ENCODE data around the gene KLHL10.
"Not testable (repeated sequence)": the region's sequence is repeated elsewhere in the genome, so short reads cannot be mapped to it uniquely, and the experiment has no call there.

Gene KLHL10

DNA sequence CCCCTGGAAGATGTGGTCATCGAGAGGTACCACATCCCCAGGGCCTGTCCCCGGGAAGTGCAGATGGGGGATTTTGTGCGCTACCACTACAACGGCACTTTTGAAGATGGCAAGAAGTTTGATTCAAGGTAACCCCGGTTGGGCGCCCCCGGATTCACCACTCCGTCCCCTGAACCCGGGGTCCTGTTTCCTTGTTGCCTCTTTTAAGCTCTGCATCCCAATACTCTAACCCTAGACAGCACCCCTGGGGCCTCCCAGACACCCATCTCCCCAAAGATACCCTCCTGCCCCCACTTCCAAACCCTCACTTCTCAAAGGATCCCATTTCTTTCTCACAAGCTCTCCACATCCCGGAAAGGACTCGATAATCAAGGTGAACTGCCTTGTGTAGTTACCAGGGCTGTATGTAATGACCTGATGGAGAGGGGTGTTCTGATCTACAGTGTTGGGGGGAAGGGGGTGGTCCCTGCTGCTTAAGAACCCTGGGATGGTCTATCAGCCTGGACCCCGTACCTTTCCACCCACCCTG, 24.4 kb upstream of the KLHL10 start:
- peak; percentile 71 for DNase-seq

DNA sequence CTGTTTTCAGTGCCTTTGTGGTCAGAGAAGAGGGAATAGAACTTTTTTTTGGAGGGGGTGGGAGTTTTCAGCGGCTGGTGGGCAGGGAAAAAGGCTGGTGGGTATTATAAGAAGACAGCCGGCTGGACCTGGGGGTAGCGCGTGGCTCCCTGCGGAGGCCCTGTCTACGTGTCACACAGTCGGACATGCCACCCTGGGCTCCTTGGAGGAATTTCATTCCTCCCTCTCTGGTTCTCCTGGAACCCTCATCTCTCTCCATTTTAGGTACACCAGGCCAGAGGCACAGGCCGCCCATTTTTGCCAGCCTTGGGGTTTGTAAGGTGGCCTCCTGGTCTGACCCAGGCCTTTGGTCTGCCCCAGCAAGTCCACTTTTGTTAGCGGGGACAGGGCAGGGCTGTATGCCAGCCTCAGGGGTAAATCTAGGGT, 23.9 kb upstream of the KLHL10 start:
- peak; percentile 40 for DNase-seq

DNA sequence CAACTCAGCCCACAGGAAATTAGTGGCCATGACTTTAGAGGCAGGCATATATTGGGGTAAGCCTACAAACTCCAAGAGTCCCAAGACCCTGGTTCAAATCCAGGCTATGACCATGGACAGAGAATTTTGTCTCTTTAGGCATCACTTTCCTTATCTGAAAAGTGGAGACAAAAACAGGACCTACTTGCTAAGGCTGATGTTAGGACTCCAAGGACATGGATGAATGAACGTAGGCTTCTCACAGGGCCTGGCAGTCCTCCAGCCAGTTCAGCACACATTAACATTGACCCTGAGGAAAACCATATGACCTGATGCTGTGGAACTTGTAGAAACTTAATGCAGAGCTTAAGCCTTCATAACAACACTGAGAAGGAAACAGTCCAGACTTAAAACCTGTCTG, 23.4 kb upstream of the KLHL10 start:
- no peak for DNase-seq

DNA sequence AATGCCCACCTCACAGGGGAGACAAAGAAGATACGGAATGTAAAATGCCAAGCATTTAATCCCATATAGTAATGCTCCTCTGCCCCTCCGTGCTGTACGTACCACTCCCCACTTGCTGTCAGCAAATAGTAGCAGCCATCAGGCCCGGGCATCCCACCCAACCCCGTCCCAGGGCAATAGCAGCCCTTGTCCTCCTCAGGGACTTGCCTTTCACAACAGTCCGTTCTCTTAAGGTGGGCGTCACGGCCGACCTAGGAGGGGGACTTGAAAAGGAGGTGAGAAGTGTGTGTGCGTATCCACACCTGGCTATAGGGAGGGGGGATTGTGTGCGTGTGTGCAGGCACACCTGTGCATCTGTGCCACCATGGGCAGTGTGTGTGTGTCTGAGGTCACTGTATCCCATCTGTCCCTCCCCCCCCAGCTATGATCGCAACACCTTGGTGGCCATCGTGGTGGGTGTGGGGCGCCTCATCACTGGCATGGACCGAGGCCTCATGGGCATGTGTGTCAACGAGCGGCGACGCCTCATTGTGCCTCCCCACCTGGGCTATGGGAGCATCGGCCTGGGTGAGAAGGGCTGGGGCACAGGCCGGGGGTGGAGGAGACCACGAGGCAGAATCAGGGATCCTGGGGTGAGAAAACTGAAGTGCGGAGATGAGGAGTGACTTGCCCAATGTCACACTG, 20.8 kb upstream of the KLHL10 start:
- no peak for DNase-seq

DNA sequence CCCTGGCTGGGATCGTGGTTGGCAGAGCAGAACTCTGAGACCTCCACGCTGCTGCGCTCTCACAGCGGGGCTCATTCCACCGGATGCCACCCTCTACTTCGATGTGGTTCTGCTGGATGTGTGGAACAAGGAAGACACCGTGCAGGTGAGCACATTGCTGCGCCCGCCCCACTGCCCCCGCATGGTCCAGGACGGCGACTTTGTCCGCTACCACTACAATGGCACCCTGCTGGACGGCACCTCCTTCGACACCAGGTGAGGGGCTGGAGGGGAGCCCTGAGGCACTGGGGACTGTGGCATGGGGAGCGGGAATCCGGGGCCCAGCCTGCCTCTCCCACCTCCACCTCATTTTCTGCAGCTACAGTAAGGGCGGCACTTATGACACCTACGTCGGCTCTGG, 19.6 kb upstream of the KLHL10 start:
- DNase-seq, result no peak

DNA sequence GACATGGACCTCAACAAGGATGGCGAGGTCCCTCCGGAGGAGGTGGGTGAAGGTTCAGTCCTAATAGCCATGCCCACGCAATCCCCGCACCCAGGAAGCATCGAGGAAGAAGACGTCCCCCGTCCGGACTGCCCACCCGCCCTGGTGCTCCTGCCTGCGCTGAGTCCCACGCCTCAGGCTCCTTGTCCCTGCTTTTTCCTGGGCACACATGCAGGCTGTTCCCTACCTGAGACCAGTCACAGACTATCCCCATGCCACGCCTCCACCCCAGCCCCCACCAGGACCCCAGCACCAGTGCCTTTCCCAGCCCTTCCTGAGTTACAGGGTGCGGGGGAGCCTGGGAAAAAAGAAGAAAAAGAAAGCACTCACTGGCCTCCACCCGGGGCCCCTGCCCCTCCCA, 15.8 kb upstream of the KLHL10 start:
- no peak for DNase-seq

DNA sequence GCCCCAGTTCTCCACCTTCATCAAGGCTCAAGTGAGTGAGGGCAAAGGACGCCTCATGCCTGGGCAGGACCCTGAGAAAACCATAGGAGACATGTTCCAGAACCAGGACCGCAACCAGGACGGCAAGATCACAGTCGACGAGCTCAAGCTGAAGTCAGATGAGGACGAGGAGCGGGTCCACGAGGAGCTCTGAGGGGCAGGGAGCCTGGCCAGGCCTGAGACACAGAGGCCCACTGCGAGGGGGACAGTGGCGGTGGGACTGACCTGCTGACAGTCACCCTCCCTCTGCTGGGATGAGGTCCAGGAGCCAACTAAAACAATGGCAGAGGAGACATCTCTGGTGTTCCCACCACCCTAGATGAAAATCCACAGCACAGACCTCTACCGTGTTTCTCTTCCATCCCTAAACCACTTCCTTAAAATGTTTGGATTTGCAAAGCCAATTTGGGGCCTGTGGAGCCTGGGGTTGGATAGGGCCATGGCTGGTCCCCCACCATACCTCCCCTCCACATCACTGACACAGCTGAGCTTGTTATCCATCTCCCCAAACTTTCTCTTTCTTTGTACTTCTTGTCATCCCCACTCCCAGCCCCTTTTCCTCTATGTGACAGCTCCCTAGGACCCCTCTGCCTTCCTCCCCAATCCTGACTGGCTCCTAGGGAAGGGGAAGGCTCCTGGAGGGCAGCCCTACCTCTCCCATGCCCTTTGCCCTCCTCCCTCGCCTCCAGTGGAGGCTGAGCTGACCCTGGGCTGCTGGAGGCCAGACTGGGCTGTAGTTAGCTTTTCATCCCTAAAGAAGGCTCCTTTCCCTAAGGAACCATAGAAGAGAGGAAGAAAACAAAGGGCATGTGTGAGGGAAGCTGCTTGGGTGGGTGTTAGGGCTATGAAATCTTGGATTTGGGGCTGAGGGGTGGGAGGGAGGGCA, 15.1 kb upstream of the KLHL10 start:
- DNase-seq, result no peak

DNA sequence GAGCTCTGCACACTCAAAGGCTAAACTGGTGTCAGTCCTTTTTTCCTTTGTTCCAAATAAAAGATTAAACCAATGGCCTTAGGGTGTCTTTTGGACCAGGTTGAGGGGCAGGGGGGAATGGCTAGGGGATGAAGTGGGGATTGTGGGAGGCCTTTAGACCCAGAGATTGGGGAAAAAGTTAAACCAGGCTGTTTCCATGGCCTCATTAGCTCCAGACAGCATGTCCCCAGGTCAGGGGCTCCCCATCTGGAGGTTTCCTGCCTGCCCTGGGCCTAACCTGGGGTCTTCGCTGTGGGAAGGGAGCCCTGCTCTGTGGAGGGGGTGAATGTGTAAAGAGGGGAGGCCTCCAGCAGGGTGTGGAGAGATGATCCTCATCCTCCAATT, 14.5 kb upstream of the KLHL10 start:
- no peak for DNase-seq

DNA sequence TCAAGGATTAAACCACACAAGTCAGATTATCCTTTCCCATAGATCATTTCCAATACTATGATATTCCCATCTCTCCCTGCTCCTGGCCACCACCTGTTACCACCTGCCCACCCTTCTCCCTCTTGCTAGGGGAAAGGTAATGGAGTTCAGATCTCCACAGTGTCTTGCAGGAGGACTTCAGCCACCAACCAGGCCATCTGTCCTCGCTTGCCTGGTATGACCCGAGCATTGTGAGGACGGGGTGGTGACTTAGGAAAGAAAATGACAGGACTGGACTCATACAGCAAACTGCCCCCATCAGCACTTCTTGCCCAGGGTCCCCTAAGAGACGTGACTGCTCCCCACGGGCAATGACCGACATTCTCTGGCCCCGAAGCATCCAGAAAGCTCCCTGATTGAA, 14.0 kb upstream of the KLHL10 start:
- no peak for DNase-seq

DNA sequence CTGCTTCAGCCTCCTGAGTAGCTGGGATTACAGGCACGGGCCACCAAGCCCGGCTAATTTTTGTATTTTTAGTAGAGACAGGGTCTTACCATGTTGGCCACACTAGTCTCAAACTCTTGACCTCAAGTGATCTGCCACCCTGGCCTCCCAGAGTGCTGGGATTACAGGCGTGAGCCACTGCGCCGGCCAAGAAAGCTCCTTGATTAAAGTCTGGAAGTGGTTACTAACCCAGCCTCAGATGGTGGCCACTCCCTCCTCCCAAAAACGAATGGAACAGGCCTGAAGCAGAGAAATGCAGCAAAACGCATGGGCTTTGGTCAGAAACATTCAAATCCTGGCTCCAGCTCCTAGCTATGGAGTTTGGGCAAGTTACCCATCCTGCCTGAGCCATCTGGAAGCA, 13.5 kb upstream of the KLHL10 start:
- no peak for DNase-seq

DNA sequence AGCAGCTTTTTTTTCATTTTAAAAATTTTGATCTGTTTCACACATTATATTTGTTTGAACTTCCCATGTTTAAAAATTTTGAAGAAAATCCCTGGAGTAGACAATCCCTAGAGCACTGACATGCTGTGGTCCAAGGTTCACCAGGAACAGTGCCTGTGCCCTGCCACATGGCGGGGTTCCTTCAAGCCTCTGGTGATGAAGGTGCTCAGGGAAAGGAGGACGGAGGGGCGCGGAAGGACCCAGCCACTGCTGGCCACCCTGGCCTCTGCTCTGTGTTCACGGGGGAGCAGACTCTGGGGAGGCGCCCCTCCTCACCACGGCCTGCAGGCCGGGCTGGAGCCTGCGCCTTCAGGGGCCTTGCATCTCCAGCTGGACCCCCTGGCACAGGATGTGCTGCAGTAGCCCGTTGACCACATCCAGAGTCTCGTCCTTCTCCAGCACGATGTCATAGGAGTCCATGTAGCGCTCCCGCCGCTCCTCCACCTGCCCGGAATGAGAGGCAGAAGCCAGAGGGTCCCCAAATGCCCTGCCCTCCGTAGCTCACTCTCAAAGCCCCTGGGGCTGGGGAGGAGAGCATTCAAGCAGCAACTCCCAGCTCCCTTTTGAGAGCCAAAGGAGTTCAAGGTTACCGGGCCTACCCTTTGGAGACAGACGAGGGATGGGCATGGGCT, 12.3 kb upstream of the KLHL10 start:
- DNase-seq, result no peak

DNA sequence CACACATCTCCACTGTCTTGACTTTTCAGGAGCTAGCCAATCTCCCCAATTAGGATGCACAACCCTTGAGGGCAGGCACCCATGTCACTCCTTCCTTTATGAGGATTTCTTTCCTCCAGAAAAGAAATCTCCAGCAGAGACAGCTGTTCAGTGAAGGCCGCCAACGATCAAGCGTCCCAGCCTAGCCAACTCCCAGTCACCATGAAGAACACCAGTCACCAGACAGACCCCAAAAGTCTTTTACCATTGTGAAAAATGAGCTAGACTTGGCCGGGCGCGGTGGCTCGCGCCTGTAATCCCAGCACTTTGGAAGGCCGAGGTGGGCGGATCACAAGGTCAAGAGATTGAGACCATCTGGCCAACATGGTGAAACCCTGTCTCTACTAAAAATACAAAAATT, 7.7 kb upstream of the KLHL10 start:
- not testable (repeated sequence) for DNase-seq

DNA sequence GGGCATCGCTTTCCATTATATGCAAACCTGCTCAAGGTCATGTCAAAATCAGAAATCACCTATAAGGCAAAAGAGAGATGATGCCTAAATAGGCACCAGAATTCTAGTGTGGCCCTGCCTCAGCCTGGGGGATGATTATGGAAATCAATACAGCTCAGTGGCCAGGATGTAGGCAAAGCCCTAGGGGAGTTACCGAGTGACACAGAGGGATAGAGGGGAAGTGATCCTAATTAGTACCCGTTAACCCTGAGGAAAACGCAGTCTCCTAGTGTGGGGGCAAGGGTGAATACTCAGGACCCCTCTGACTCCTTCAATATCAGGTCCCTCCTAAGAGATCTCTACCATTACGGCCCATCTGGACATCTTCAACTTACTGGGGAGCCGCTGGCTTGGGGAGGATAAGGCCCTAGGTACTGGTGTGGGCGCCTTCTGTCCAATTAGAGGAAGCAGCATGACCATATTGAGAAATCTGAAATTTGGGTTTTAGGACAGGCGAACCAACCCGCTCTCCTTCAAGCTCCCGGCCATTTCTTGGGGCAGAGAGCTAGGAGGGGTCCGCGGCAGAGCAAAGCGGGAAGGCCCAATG, 2.3 kb upstream of the KLHL10 start:
- no peak for DNase-seq

DNA sequence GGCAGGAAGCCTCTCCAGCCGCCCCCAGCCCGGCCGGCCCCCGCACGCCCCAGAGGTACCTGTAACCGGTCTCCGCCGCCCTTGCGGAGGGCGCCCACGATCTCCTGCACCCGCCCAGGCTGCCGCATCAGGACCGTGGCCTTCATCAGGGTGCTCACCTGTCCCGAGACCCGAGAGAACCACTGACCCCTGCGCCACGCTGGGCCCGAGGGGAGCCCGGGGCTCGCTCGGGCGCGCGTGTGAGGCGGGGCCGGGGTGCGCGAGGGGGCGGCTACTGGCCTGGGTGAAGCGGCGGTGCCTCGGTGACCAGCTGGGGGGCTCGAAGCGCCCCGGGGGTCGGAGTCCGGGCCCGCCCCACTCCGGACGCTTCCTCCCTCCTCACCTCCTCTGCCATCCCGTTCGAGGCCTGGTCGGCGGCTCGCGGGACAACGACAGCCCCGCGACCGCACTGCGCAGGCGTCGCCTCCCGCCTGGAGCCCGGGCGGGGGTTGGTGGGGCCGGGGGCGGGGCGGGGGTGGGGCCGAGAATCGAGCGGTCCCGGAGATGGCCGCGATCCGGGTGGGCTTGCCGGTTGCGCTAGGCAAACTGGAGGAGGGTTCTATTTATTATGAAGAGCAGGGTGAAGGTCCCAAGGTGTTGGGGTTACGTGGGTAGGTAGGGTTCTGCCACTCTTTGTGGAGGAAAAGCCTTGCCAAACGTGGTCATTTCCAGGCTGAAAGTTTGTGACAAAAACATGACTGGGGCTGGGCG, 1.6 kb upstream of the KLHL10 start, which contains the start of gene NT5C3B:
TSS of gene NT5C3B (minus strand) at position 433 of the 750 bp plus-strand sequence. CDS start at position 394, 39 bp downstream.
- peak; percentile 89 for DNase-seq

DNA sequence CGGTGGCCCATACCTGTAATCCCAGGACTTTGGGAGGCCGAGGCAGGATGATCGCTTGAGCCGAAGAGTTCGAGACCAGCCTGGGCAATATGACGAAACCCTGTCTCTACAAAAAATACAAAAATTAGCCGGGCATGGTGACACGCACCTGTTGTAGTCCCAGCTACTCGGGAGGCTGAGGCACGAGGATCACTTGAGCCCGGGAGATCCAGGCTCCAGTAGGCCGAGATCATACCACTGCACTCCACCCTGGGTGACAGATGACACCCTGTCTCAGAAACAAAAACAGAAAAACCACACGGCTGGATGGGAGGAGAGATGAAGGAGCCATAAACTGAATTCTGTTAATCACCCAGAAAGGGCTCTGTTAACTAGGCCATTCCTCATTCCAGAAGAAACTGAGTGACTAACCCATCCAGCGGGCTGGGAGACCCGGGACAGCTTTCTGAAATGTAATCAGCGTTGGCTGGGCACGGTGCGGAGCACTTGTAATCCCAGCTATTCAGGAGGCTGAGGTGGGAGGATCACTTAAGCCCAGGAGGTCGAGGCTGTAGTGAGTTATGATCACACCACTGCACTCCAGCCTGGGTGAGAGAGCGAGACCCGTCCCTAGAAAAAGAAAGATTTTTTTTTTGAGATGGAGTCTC, 952 bp upstream of the KLHL10 start:
- no peak for DNase-seq

DNA sequence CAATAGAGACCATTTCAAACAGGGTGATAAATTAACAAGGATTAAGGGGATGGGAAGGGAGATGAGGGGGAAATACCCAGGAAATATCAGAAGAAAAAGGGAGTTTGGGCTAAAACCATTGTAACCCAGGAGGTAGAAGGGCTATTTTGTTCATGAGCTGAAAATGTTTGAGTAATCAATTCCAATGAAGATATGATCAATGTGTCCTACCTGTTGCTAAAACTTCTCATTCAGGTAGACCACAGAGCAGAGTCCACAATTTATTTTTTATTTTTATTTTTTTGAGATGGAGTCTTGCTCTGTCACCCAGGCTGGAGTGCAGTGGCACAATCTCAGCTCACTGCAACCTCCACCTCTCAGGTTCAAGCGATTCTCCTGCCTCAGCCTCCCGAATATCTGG, 1.8 kb downstream of the KLHL10 start:
- not testable (repeated sequence) for DNase-seq

DNA sequence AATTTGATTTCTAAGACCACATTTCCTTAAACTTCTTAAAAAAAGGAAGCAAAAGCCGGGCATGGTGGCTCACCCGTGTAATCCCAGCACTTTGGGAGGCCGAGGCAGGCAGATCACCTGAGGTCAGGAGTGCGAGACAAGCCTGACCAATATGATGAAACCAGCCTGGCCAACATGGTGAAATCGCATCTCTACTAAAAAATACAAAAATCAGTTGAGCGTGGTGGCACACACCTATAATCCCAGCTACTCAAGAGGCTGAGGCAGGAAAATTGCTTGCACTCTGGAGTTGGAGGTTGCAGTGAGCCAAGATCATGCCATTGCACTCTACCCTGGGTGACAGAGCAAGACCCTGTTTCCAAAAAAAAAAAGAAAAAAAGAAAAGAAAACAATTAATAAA, 3.2 kb downstream of the KLHL10 start:
- not testable (repeated sequence) for DNase-seq

DNA sequence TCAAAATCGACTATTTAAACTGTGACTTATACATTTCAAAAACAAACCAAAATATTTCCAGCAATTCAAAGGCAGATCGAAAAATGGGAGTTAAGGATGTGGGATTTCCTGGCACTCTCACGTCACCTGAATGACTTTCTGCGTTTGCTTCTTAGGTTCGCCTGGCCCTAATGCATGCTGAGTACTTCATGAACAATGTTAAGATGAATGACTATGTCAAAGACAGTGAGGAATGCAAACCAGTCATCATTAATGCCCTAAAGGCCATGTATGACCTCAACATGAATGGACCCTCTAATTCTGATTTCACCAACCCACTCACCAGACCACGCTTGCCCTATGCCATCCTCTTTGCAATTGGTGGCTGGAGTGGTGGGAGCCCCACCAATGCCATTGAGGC, 7.3 kb downstream of the KLHL10 start:
- no peak for DNase-seq

DNA sequence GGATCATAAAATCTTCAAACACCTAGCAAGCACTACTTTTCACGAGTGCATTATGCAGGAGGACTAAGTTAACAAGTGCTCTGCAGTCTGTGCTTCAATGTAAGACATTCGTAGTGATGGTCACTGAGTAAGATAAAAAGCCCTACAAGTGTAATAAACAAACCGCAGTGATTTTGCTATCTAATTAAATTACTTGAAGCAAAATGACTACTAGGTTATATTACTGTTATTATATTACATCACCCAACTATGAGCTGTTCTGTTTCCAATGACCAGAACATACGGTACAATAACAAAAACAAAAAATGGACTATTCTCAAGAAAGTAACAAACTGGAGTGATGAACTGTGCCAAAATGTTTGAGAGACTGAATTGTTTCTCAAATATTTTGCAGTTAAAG, 11.2 kb downstream of the KLHL10 start:
- no peak for DNase-seq

DNA sequence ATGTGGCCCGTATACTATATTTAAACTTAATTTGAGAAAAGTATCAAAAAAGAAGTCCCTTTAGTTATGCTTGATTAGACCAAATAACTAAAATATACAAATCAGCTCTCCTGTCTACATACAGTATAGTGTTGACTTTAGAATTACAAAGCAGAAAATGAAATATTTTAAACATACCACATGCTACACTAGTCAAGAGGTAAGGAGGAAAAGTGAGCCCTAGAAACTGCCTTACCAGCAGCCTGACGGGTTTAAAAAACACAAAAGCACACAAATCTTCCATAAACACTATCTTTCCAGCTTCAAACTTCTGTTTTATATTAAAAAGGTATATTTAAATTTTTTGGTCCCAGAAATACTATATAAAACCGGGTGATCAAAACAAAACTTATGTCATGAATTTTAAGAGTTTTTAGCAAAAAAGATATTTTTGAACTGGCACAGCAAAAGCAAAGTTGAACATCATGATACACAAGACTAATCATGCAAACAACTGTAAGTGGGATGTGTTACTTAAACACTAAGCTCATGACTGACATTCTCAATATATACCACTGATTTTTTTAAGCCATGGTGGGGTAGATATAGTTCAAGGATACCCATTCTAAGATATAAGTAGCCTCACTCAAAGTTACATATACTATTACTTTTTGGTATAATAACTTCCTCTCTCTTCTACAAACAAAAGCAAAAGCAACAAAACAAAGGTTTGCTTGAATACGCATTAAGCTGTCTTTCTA, 11.8 kb downstream of the KLHL10 start:
- no peak for DNase-seq
